Measurements from ENCODE around the gene ASB9.

The ASB9 gene

GRCh38 chrX:15298201-15298600, 28.3 kb upstream of the ASB9 start:
- TF ChIP-seq FOXP2 (optimal IDR thresholded peaks at IDR 0.05; ENCODE audit: borderline replicate concordance, extremely low read depth, extremely low read length, insufficient read depth) (no peak), TAF1 (IDR thresholded peaks at IDR 0.05; ENCODE audit: borderline replicate concordance, insufficient read depth, low read length) (no peak), POLR2AphosphoS5 (IDR thresholded peaks at IDR 0.05; ENCODE audit: low read depth, low read length) (no peak), SIN3A (IDR thresholded peaks at IDR 0.05; ENCODE audit: borderline replicate concordance, insufficient read depth, low read length) (no peak)
- TF ChIP-seq, protein P1, sequence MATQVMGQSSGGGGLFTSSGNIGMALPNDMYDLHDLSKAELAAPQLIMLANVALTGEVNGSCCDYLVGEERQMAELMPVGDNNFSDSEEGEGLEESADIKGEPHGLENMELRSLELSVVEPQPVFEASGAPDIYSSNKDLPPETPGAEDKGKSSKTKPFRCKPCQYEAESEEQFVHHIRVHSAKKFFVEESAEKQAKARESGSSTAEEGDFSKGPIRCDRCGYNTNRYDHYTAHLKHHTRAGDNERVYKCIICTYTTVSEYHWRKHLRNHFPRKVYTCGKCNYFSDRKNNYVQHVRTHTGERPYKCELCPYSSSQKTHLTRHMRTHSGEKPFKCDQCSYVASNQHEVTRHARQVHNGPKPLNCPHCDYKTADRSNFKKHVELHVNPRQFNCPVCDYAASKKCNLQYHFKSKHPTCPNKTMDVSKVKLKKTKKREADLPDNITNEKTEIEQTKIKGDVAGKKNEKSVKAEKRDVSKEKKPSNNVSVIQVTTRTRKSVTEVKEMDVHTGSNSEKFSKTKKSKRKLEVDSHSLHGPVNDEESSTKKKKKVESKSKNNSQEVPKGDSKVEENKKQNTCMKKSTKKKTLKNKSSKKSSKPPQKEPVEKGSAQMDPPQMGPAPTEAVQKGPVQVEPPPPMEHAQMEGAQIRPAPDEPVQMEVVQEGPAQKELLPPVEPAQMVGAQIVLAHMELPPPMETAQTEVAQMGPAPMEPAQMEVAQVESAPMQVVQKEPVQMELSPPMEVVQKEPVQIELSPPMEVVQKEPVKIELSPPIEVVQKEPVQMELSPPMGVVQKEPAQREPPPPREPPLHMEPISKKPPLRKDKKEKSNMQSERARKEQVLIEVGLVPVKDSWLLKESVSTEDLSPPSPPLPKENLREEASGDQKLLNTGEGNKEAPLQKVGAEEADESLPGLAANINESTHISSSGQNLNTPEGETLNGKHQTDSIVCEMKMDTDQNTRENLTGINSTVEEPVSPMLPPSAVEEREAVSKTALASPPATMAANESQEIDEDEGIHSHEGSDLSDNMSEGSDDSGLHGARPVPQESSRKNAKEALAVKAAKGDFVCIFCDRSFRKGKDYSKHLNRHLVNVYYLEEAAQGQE (IDR thresholded peaks at IDR 0.05; ENCODE audit: insufficient read depth in 1 of 2, low read depth in 2 of 2, low read length in 2 of 2): no peak

DNA sequence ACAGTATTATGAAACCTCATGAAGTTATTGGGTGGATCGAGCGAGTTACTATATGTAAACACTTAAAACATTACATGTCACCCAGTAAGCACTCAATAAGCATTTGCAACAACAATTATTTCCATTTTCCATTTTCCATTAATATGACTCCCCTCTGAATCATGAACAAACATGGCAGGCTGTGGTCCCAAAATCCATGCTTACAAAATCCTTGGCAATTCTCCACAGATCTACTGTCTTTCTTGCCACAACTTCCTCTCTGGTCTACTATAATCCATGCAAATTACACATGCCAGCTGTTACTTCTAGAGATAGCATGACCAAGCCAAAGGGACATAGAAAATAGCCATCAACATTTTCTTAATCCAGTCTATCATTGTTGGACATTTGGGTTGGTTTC, 23.6 kb upstream of the ASB9 start:
- TF ChIP-seq SIN3A (IDR thresholded peaks at IDR 0.05; ENCODE audit: borderline replicate concordance, insufficient read depth, low read length) (no peak), TAF1 (IDR thresholded peaks at IDR 0.05; ENCODE audit: borderline replicate concordance, insufficient read depth, low read length) (no peak), FOXP2 (optimal IDR thresholded peaks at IDR 0.05; ENCODE audit: borderline replicate concordance, extremely low read depth, extremely low read length, insufficient read depth) (no peak)
- TF ChIP-seq, protein P1 (IDR thresholded peaks at IDR 0.05; ENCODE audit: insufficient read depth in 1 of 2, low read depth in 2 of 2, low read length in 2 of 2): no peak

DNA sequence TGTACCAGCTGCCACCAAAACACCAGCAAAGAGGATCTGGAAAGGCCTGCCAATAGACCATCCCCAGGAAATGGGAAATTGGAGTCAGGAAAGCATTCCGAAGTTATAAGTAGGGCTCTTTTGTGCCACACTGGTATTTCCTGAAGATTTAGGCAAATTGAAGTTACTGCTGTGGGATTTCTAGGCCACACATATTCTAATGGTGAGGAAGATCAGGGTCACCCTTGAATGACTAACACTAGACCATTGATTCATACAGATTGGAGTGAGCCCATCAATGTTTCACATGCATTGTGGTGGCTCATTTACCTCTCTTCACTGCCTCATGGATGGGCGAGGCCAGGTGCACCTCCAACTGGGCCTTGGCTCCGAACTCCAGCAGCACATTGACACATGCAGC, 23.0 kb upstream of the ASB9 start:
- TF ChIP-seq POLR2AphosphoS5 (IDR thresholded peaks at IDR 0.05; ENCODE audit: low read depth, low read length) (no peak), TAF1 (IDR thresholded peaks at IDR 0.05; ENCODE audit: borderline replicate concordance, insufficient read depth, low read length) (no peak), SIN3A (IDR thresholded peaks at IDR 0.05; ENCODE audit: borderline replicate concordance, insufficient read depth, low read length) (no peak), FOXP2 (optimal IDR thresholded peaks at IDR 0.05; ENCODE audit: borderline replicate concordance, extremely low read depth, extremely low read length, insufficient read depth) (no peak)
- TF ChIP-seq, protein P1 (IDR thresholded peaks at IDR 0.05; ENCODE audit: insufficient read depth in 1 of 2, low read depth in 2 of 2, low read length in 2 of 2): no peak

- TF ChIP-seq, protein P1 (IDR thresholded peaks at IDR 0.05; ENCODE audit: insufficient read depth in 1 of 2, low read depth in 2 of 2, low read length in 2 of 2): no peak
- no peak for TF ChIP-seq SIN3A (IDR thresholded peaks at IDR 0.05; ENCODE audit: borderline replicate concordance, insufficient read depth, low read length)
- TF ChIP-seq FOXP2 (optimal IDR thresholded peaks at IDR 0.05; ENCODE audit: borderline replicate concordance, extremely low read depth, extremely low read length, insufficient read depth): no peak
- TF ChIP-seq TAF1 (IDR thresholded peaks at IDR 0.05; ENCODE audit: borderline replicate concordance, insufficient read depth, low read length): no peak
- TF ChIP-seq POLR2AphosphoS5 (IDR thresholded peaks at IDR 0.05; ENCODE audit: low read depth, low read length): no peak
These were observed 7.7 kb upstream of the ASB9 start for GRCh38 chrX:15277604-15278003.

- TF ChIP-seq FOXP2 (optimal IDR thresholded peaks at IDR 0.05; ENCODE audit: borderline replicate concordance, extremely low read depth, extremely low read length, insufficient read depth) (no peak), SIN3A (IDR thresholded peaks at IDR 0.05; ENCODE audit: borderline replicate concordance, insufficient read depth, low read length) (no peak), POLR2AphosphoS5 (IDR thresholded peaks at IDR 0.05; ENCODE audit: low read depth, low read length) (no peak), TAF1 (IDR thresholded peaks at IDR 0.05; ENCODE audit: borderline replicate concordance, insufficient read depth, low read length) (no peak)
- TF ChIP-seq, protein P1 (IDR thresholded peaks at IDR 0.05; ENCODE audit: insufficient read depth in 1 of 2, low read depth in 2 of 2, low read length in 2 of 2): no peak
These were observed 5.1 kb upstream of the ASB9 start for GRCh38 chrX:15274946-15275345.
